Posterior vena cava (tissue), 2 donors: ENCODE data around the gene STRIP1. TPM values are rescaled to one million over a fixed set of nuclear protein-coding genes. Genes with fewer than 3 reads are reported as not detected.
"Not testable (repeated sequence)": the region's sequence is repeated elsewhere in the genome, so short reads cannot be mapped to it uniquely, and the experiment has no call there.

Experiments
- DNase-seq: peaks from one replicate; pipeline ENCODE4 v3.0.0-alpha.2; 2020; ENCODE audit warnings: low spot score
- intact Hi-C, 2 donors: fragments of 100-400 bp; cut with DNase I; formaldehyde crosslinking; loops; one replicate each; pipeline versions ENCODE4 v1.14.1 to v1.14.2; 2022 to 2023
- total RNA-seq, 2 donors: library from RNA; stranded (reverse); fragmentation: NEBNext Ultra II Directional; extraction: Animal tissue kit (Norgen Biotek cat#: 25700); gene quantifications; one replicate each; pipeline ENCODE4 v1.2.1, GENCODE V29; 2021
- donor health status: DM: yes; HTN: yes; CAD: no.
- donor health status: DM: yes; HTN: yes; CAD: no.

STRIP1 gene
- total RNA-seq, 2 donors from 2014 or later, result 27.2 to 29.8 TPM

GRCh38 chr1:110064576-110065337 lies 30.3 kb downstream of the STRIP1 start:
- no peak for DNase-seq
- intact Hi-C loops, result no loop called here

- no peak for DNase-seq
- intact Hi-C loops, result no loop called here
These were observed 31.4 kb downstream of the STRIP1 start for GRCh38 chr1:110065841-110066240.

- no peak for DNase-seq
- intact Hi-C loops, result no loop called here
These were observed 33.1 kb downstream of the STRIP1 start for GRCh38 chr1:110067479-110067892.

GRCh38 chr1:110067893-110068645 lies 33.6 kb downstream of the STRIP1 start:
- intact Hi-C loops, result no loop called here
- no peak for DNase-seq

GRCh38 chr1:110068646-110069403 lies 34.4 kb downstream of the STRIP1 start:
- intact Hi-C loops, result no loop called here
- no peak for DNase-seq

GRCh38 chr1:110069404-110070281 lies 35.2 kb downstream of the STRIP1 start:
- no peak for DNase-seq
- intact Hi-C loops, result loop anchor here in 1 of 2 donors (5.0 kb wide), 1 partner anchor 228 kb away; no protein-coding TSS in a partner anchor

- no peak for DNase-seq
- intact Hi-C loops, result loop anchor here in 1 of 2 donors (5.0 kb wide), 1 partner anchor 227 kb away; no protein-coding TSS in a partner anchor
These were observed 35.9 kb downstream of the STRIP1 start for GRCh38 chr1:110070282-110070669.

- intact Hi-C loops, result loop anchor here in 1 of 2 donors (5.0 kb wide), 1 partner anchor 227 kb away; no protein-coding TSS in a partner anchor
These were observed 36.3 kb downstream of the STRIP1 start, which contains the start of gene ALX3 for GRCh38 chr1:110070671-110071242. Gene ALX3 (minus strand): TSS chr1:110070672. CDS start chr1:110070612, 60 bp downstream.

GRCh38 chr1:110074166-110074565 lies 39.7 kb downstream of the STRIP1 start:
- DNase-seq, result no peak
- intact Hi-C loops, result loop anchor here in 1 of 2 donors (5.0 kb wide), 1 partner anchor 223 kb away; no protein-coding TSS in a partner anchor

More at GRCh38 chr1:110070671-110071242, 36.3 kb downstream of the STRIP1 start, which contains the start of gene ALX3:
- no peak for DNase-seq

- intact Hi-C loops, result no loop called here
- DNase-seq, result no peak
These were observed 42.5 kb downstream of the STRIP1 start for GRCh38 chr1:110076789-110077500.

GRCh38 chr1:110079995-110080394 lies 45.6 kb downstream of the STRIP1 start:
- intact Hi-C loops, DNase-seq: not testable (repeated sequence)

GRCh38 chr1:110081061-110081460 lies 46.6 kb downstream of the STRIP1 start:
- no peak for DNase-seq
- intact Hi-C loops, result no loop called here

- intact Hi-C loops, result no loop called here
- DNase-seq, result no peak
These were observed 48.1 kb downstream of the STRIP1 start for GRCh38 chr1:110082477-110082876.

GRCh38 chr1:110083061-110083865 lies 48.8 kb downstream of the STRIP1 start:
- no peak for DNase-seq
- intact Hi-C loops, result no loop called here

GRCh38 chr1:110083866-110084226 lies 49.4 kb downstream of the STRIP1 start:
- no peak for DNase-seq
- intact Hi-C loops, result no loop called here

GRCh38 chr1:110084227-110085078 lies 50.0 kb downstream of the STRIP1 start:
- DNase-seq, result peak; percentile 91
- intact Hi-C loops, result no loop called here
